WTC11 (cell line): ENCODE measurements around the gene ALDH16A1. TPM values are rescaled to one million over a fixed set of nuclear protein-coding genes. Genes with fewer than 3 reads are reported as not detected.

ENCODE experiments used
- ATAC-seq: fragments of 200-7000 bp; cut with Tn5 transposase; 2 replicates; pipeline ENCODE4 v1.10.0; 2021; ENCODE audit warnings: mild to moderate bottlenecking, moderate library complexity
- CTCF ChIA-PET: fragments of 300-600 bp; sonication (Branson Sonifier 250); formaldehyde crosslinking; loops from one replicate; lab custom pipeline; 2021; ENCODE audit warnings: antibody characterized with exemption; lab: Charles Lee
- POLR2A ChIA-PET: fragments of 350-600 bp; sonication (Branson Sonifier 250); formaldehyde crosslinking; loops from one replicate; lab custom pipeline; 2021; ENCODE audit warnings: antibody characterized with exemption; lab: Charles Lee
- DNase-seq: peaks from one replicate; pipeline ENCODE4 v3.0.0; 2021; ENCODE audit warnings: low spot score
- H3K27ac Mint-ChIP-seq: 2 replicates; pipeline ENCODE4 v1.8.0; 2021; ENCODE audit warnings: mixed read lengths
- H3K27me3 Mint-ChIP-seq: 2 replicates; pipeline ENCODE4 v1.8.0; 2021; ENCODE audit warnings: low read depth, mild to moderate bottlenecking, moderate library complexity, mixed read lengths
- H3K36me3 Mint-ChIP-seq: 2 replicates; pipeline ENCODE4 v1.8.0; 2021; ENCODE audit warnings: mixed read lengths
- H3K4me1 Mint-ChIP-seq: 2 replicates; pipeline ENCODE4 v1.8.0; 2022; ENCODE audit warnings: mixed read lengths
- H3K4me3 Mint-ChIP-seq: 2 replicates; pipeline ENCODE4 v1.8.0; 2021; ENCODE audit warnings: mild to moderate bottlenecking, moderate library complexity, mixed read lengths
- H3K9me3 Mint-ChIP-seq: 2 replicates; pipeline ENCODE4 v1.8.0; 2021; ENCODE audit warnings: mixed read lengths
- ATF1 ChIP-seq: sonication (generic); formaldehyde crosslinking; IDR thresholded peaks from 2 replicates; pipeline ENCODE4 v1.8.1; 2023; ENCODE audit warnings: mild to moderate bottlenecking, moderate library complexity, missing genetic modification reagents
- CREB1 ChIP-seq: sonication (generic); formaldehyde crosslinking; IDR thresholded peaks from 2 replicates; pipeline ENCODE4 v1.8.0; 2023; ENCODE audit warnings: mild to moderate bottlenecking, missing genetic modification reagents
- ELF4 ChIP-seq: sonication (generic); formaldehyde crosslinking; IDR thresholded peaks from 2 replicates; pipeline ENCODE4 v1.8.1; 2022; ENCODE audit warnings: low read depth, mild to moderate bottlenecking, moderate library complexity, missing genetic modification reagents
- EMX1 ChIP-seq: fragments of 250-450 bp; sonication (Bioruptor Pico); IDR thresholded peaks from 2 replicates; pipeline ENCODE4 v1.8.0; 2021; ENCODE audit warnings: mild to moderate bottlenecking
- ETV6 ChIP-seq: sonication (generic); formaldehyde crosslinking; IDR thresholded peaks from 2 replicates; pipeline ENCODE4 v1.8.1; 2022; ENCODE audit warnings: mild to moderate bottlenecking, missing genetic modification reagents
- FOXP1 ChIP-seq: sonication (generic); formaldehyde crosslinking; IDR thresholded peaks from 2 replicates; pipeline ENCODE4 v1.8.0; 2022; ENCODE audit warnings: missing genetic modification reagents, mild to moderate bottlenecking, moderate library complexity, borderline replicate concordance
- GRHL2 ChIP-seq: fragments of 250-450 bp; sonication (Bioruptor Pico); IDR thresholded peaks from 2 replicates; pipeline ENCODE4 v1.8.0; 2022; ENCODE audit warnings: mild to moderate bottlenecking, moderate library complexity; ENCODE audit not compliant: insufficient replicate concordance, severe bottlenecking
- NFYB ChIP-seq: sonication (generic); formaldehyde crosslinking; conservative IDR thresholded peaks from 2 replicates; pipeline ENCODE4 v1.8.0; 2022; ENCODE audit warnings: low read depth, missing genetic modification reagents
- RORB ChIP-seq: fragments of 250-450 bp; sonication (Bioruptor Pico); IDR thresholded peaks from 2 replicates; pipeline ENCODE4 v1.9.0; 2021; ENCODE audit warnings: mild to moderate bottlenecking
- SMAD3 ChIP-seq: sonication (generic); formaldehyde crosslinking; IDR thresholded peaks from 2 replicates; pipeline ENCODE4 v1.8.0; 2022; ENCODE audit warnings: missing genetic modification reagents, mild to moderate bottlenecking, borderline replicate concordance
- TCF7 ChIP-seq: sonication (generic); formaldehyde crosslinking; IDR thresholded peaks from 2 replicates; pipeline ENCODE4 v1.8.0; 2022; ENCODE audit warnings: mild to moderate bottlenecking, low read depth, missing genetic modification reagents, moderate library complexity
- total RNA-seq: library from RNA; stranded (reverse); gene quantifications from 3 replicates; pipeline ENCODE4 v1.2.3, GENCODE V29; 2021
- TF ChIP-seq, protein P1 (sequence below): fragments of 250-450 bp; sonication (Bioruptor Pico); IDR thresholded peaks from 2 replicates; pipeline ENCODE4 v1.9.0; 2021; ENCODE audit warnings: mild to moderate bottlenecking
- TF ChIP-seq, protein P2 (sequence below): sonication (generic); formaldehyde crosslinking; IDR thresholded peaks from 2 replicates; pipeline ENCODE4 v1.8.1; 2023; ENCODE audit warnings: mild to moderate bottlenecking, missing genetic modification reagents, borderline replicate concordance
- TF ChIP-seq, protein P3 (sequence below): fragments of 250-450 bp; sonication (Bioruptor Pico); IDR thresholded peaks from 2 replicates; pipeline ENCODE4 v1.9.0; 2021; ENCODE audit warnings: mild to moderate bottlenecking
- TF ChIP-seq, protein P4 (sequence below): fragments of 250-450 bp; sonication (Bioruptor Pico); IDR thresholded peaks from 2 replicates; pipeline ENCODE4 v1.8.0; 2021; ENCODE audit warnings: mild to moderate bottlenecking
- TF ChIP-seq, protein P5 (sequence below): sonication (generic); formaldehyde crosslinking; IDR thresholded peaks from 2 replicates; pipeline ENCODE4 v1.8.1; 2023; ENCODE audit warnings: mild to moderate bottlenecking, missing genetic modification reagents, moderate library complexity
- TF ChIP-seq, protein P6 (sequence below): fragments of 250-450 bp; sonication (Bioruptor Pico); IDR thresholded peaks from 2 replicates; pipeline ENCODE4 v2.1.2; 2022; ENCODE audit warnings: mild to moderate bottlenecking, moderate library complexity
- TF ChIP-seq, protein P7 (sequence below): sonication (generic); formaldehyde crosslinking; IDR thresholded peaks from 2 replicates; pipeline ENCODE4 v1.8.0; 2022; ENCODE audit warnings: mild to moderate bottlenecking, missing genetic modification reagents
- TF ChIP-seq, protein P8 (sequence below): sonication (generic); formaldehyde crosslinking; IDR thresholded peaks from 2 replicates; pipeline ENCODE4 v1.8.0; 2022; ENCODE audit warnings: mild to moderate bottlenecking, missing genetic modification reagents

The ALDH16A1 gene
- total RNA-seq, 1 experiment from 2014 or later = 44.3 TPM

DNA sequence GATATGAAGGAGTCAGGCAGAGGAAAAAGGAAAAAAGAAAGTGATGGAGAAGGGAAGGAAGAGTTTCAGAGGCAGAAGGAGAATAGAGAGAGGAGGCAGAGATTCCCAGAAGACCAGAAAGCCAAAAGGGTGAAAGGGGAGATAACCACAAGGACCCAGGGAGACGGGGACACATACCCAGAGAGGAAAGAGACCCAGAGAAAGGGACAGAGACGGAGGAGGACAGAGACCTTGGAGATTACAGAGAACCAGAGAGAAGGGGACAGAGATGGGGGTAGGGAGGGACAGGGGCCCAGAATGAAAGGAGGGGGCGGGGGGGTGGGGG lies 31.2 kb upstream of the ALDH16A1 start (continued):
- TF ChIP-seq, protein P1, sequence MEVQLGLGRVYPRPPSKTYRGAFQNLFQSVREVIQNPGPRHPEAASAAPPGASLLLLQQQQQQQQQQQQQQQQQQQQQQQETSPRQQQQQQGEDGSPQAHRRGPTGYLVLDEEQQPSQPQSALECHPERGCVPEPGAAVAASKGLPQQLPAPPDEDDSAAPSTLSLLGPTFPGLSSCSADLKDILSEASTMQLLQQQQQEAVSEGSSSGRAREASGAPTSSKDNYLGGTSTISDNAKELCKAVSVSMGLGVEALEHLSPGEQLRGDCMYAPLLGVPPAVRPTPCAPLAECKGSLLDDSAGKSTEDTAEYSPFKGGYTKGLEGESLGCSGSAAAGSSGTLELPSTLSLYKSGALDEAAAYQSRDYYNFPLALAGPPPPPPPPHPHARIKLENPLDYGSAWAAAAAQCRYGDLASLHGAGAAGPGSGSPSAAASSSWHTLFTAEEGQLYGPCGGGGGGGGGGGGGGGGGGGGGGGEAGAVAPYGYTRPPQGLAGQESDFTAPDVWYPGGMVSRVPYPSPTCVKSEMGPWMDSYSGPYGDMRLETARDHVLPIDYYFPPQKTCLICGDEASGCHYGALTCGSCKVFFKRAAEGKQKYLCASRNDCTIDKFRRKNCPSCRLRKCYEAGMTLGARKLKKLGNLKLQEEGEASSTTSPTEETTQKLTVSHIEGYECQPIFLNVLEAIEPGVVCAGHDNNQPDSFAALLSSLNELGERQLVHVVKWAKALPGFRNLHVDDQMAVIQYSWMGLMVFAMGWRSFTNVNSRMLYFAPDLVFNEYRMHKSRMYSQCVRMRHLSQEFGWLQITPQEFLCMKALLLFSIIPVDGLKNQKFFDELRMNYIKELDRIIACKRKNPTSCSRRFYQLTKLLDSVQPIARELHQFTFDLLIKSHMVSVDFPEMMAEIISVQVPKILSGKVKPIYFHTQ (CRISPR knock-in tag) = no peak
- TF ChIP-seq, protein P2, sequence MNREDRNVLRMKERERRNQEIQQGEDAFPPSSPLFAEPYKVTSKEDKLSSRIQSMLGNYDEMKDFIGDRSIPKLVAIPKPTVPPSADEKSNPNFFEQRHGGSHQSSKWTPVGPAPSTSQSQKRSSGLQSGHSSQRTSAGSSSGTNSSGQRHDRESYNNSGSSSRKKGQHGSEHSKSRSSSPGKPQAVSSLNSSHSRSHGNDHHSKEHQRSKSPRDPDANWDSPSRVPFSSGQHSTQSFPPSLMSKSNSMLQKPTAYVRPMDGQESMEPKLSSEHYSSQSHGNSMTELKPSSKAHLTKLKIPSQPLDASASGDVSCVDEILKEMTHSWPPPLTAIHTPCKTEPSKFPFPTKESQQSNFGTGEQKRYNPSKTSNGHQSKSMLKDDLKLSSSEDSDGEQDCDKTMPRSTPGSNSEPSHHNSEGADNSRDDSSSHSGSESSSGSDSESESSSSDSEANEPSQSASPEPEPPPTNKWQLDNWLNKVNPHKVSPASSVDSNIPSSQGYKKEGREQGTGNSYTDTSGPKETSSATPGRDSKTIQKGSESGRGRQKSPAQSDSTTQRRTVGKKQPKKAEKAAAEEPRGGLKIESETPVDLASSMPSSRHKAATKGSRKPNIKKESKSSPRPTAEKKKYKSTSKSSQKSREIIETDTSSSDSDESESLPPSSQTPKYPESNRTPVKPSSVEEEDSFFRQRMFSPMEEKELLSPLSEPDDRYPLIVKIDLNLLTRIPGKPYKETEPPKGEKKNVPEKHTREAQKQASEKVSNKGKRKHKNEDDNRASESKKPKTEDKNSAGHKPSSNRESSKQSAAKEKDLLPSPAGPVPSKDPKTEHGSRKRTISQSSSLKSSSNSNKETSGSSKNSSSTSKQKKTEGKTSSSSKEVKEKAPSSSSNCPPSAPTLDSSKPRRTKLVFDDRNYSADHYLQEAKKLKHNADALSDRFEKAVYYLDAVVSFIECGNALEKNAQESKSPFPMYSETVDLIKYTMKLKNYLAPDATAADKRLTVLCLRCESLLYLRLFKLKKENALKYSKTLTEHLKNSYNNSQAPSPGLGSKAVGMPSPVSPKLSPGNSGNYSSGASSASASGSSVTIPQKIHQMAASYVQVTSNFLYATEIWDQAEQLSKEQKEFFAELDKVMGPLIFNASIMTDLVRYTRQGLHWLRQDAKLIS (CRISPR knock-in tag) = no peak
- TF ChIP-seq, protein P3, sequence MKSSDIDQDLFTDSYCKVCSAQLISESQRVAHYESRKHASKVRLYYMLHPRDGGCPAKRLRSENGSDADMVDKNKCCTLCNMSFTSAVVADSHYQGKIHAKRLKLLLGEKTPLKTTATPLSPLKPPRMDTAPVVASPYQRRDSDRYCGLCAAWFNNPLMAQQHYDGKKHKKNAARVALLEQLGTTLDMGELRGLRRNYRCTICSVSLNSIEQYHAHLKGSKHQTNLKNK (CRISPR knock-in tag) = no peak

DNA sequence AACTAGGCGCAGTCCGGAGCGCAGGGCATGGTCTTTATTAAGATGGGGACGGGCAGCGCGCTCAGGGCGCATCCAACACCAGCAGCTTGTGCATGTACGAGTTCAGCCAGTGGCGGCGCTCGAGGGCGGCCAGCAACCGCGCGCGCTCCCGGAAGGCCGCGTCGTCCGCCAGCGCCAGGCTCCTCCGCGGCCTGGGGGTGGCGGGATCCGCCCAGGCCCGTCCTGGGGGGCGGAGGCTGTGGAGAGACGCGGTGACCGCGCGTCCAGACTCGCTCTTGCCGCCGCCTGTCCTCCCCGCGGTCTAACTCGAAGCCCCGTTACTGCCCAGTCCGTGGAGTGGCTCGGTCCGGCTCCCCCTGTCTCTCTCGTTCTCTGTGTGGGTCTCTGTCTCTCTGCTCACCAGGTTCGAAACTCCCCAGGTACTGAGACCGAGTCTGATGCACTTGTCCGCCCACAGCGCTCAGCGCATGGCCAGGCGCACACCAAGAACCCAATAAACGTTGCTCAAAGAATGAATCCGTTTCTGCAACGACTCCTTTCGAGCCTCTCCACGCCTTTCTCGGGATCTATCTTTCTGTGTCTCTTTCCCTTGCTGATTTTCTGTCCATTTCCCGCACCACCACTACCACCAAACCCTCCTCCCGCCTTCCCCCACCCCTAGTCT lies 30.5 kb upstream of the ALDH16A1 start:
- ChIA-PET POLR2A (interaction anchor here (0.6 to 1.4 kb wide), 2 partner anchors 10 to 19 kb away, joined by 3 to 4 read pairs; no protein-coding TSS in a partner anchor), CTCF (interaction anchor here (0.6 to 8.4 kb wide), 24 partner anchors 9 to 224 kb away, joined by 3 to 120 read pairs (median 4); partner anchors contain the start of genes DKKL1, KASH5, PIH1D1 and TEAD2)
- H3K4me3 Mint-ChIP-seq = peak overlapping the region; percentile 80
- H3K27me3 Mint-ChIP-seq = peaks cover 88% of the 10 kb centered on the region
- ATAC-seq = peak; percentile 42
- no peaks in the 10 kb centered on the region for H3K36me3 Mint-ChIP-seq
- H3K27ac Mint-ChIP-seq = no peak overlapping the region
- H3K9me3 Mint-ChIP-seq = no peaks in the 10 kb centered on the region
- peak; percentile 85 for DNase-seq
- peaks cover 76% of the 10 kb centered on the region for H3K4me1 Mint-ChIP-seq
- TF ChIP-seq FOXP1 (CRISPR knock-in tag) (no peak), RORB (CRISPR knock-in tag) (no peak), TCF7 (CRISPR knock-in tag) (no peak), EMX1 (CRISPR knock-in tag) (no peak), NFYB (no peak), ATF1 (CRISPR knock-in tag) (no peak), CREB1 (CRISPR knock-in tag) (no peak), ELF4 (CRISPR knock-in tag) (no peak), SMAD3 (CRISPR knock-in tag) (no peak), ETV6 (CRISPR knock-in tag) (no peak), GRHL2 (no peak)
- TF ChIP-seq, protein P4, sequence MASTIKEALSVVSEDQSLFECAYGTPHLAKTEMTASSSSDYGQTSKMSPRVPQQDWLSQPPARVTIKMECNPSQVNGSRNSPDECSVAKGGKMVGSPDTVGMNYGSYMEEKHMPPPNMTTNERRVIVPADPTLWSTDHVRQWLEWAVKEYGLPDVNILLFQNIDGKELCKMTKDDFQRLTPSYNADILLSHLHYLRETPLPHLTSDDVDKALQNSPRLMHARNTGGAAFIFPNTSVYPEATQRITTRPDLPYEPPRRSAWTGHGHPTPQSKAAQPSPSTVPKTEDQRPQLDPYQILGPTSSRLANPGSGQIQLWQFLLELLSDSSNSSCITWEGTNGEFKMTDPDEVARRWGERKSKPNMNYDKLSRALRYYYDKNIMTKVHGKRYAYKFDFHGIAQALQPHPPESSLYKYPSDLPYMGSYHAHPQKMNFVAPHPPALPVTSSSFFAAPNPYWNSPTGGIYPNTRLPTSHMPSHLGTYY (CRISPR knock-in tag) = no peak
- TF ChIP-seq, protein P5, sequence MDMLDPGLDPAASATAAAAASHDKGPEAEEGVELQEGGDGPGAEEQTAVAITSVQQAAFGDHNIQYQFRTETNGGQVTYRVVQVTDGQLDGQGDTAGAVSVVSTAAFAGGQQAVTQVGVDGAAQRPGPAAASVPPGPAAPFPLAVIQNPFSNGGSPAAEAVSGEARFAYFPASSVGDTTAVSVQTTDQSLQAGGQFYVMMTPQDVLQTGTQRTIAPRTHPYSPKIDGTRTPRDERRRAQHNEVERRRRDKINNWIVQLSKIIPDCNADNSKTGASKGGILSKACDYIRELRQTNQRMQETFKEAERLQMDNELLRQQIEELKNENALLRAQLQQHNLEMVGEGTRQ (CRISPR knock-in tag) = no peak
- TF ChIP-seq, protein P6, sequence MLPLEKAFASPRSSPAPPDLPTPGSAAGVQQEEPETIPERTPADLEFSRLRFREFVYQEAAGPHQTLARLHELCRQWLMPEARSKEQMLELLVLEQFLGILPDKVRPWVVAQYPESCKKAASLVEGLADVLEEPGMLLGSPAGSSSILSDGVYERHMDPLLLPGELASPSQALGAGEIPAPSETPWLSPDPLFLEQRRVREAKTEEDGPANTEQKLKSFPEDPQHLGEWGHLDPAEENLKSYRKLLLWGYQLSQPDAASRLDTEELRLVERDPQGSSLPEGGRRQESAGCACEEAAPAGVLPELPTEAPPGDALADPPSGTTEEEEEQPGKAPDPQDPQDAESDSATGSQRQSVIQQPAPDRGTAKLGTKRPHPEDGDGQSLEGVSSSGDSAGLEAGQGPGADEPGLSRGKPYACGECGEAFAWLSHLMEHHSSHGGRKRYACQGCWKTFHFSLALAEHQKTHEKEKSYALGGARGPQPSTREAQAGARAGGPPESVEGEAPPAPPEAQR (CRISPR knock-in tag) = no peak
- TF ChIP-seq, protein P7, sequence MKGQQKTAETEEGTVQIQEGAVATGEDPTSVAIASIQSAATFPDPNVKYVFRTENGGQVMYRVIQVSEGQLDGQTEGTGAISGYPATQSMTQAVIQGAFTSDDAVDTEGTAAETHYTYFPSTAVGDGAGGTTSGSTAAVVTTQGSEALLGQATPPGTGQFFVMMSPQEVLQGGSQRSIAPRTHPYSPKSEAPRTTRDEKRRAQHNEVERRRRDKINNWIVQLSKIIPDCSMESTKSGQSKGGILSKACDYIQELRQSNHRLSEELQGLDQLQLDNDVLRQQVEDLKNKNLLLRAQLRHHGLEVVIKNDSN = no peak
- TF ChIP-seq, protein P8, sequence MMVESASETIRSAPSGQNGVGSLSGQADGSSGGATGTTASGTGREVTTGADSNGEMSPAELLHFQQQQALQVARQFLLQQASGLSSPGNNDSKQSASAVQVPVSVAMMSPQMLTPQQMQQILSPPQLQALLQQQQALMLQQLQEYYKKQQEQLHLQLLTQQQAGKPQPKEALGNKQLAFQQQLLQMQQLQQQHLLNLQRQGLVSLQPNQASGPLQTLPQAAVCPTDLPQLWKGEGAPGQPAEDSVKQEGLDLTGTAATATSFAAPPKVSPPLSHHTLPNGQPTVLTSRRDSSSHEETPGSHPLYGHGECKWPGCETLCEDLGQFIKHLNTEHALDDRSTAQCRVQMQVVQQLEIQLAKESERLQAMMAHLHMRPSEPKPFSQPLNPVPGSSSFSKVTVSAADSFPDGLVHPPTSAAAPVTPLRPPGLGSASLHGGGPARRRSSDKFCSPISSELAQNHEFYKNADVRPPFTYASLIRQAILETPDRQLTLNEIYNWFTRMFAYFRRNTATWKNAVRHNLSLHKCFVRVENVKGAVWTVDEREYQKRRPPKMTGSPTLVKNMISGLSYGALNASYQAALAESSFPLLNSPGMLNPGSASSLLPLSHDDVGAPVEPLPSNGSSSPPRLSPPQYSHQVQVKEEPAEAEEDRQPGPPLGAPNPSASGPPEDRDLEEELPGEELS (CRISPR knock-in tag) = peak; percentile 71; the same call in 1 of the 2 replicates
